GM19467 (cell line): ENCODE results near the gene DDR1.

ENCODE experiments used
- ATAC-seq: cut with Tn5 transposase; IDR thresholded peaks from one replicate; pipeline ENCODE4 v1.9.1; 2021; ENCODE audit warnings: mild to moderate bottlenecking, moderate library complexity; ENCODE audit not compliant: unreplicated experiment

DDR1 gene

DNA sequence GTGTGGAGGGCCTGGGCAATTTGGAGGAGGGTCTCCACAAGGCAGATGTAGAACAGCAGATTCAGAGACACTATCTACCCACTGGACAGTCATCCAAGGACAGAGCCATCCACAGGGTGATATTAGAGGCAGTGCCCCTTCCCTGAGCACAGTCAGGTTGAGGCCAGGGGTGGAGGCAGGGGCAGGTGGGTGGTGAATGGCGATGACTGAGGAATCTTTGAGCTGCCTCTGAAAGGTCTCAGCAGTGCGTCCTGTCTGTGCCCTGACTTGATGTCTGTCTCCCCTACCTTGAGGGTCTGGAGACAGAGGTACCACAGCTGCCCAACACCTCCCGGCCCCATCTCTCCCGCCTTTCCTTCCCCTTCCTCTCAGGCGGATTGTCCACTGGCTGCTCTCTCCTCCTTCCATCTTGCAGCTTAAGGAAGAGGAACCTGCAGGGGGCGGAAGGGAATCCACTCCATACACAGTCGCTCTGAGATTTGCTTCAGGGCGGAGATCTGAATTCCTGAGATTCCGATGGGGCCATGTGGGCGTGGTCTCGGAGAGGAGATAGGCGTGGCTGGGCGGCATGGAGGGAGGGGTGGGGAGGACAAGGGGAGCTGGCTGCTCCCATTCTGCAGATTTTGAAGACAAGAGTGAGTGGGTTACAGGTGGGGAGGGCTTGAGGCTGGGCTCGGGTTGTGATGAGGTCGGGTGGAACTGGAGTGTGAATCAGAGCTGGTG, 58.2 kb downstream of the DDR1 start:
- ATAC-seq = no peak

DNA sequence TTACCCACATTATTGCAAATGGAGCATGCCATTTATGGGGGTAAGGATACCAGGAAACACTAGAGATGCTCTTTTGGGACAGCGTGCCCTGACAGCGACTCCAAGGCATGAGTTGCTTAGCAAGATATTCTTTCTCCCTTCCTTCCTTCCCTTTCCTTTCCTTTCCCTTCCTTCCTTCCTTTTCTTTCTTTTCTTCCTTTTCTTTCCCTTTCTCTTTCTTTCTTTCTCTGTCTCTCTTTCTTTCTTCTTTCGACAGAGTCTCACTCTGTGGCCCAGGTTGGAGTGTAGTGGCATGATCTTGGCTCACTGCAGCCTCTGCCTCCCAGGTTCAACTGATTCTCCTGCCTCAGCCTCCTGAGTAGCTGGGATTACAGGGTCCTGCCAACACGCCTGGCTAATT, 59.7 kb downstream of the DDR1 start:
- no peak for ATAC-seq

DNA sequence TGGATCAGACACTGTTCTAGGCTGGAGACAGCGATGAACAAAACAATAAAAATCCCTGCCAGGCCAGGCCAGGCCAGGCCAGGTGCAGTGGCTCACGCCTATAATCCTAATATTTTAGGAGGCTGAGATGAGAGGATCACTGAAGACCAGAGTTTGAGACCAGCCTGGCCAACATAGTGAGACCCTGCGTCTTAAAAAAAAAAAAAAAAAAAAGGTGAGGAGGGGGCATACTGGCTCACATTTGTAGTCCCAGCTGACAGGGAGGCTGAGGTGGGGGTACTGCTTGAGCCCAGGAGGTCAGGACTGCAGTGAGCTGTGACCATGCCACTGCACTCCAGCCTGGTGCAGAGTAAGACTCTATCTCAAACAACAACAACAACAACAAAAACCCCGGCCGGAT, 61.0 kb downstream of the DDR1 start:
- ATAC-seq = no peak

DNA sequence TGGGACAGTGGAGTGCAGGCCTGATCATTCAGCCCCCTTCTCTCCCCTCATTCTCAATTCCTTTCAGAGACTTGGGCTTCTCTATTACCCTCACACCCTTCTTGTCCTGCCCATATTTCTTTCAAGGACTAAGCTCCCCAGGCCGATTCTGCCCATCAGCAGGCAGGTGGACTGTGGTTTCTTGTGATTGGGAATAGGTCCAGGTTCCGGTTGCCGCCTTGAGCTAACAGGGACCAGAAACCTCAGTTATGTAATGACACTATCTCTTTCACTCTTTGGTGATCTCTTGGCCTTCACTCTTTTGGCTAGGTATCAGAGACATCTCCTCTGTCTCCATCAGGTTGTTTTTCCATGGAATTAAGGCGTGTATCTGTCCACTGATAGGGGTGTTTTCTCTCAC, 62.9 kb downstream of the DDR1 start:
- ATAC-seq = no peak

DNA sequence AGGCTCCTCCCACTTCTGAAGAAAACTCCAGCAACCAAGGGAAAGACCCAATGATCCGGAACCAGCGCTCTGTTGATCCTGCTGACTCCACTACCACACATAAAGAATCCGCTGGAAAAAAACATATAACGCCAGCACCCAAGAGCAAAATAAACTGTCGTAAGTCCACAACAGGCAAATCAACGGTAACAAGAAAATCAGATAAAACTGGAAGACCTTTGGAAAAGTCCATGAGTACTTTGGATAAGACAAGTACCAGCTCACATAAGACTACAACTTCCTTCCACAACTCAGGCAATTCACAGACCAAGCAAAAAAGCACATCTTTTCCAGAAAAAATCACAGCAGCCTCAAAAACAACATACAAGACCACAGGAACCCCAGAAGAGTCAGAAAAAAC, 64.5 kb downstream of the DDR1 start:
- no peak for ATAC-seq
